ENCODE measurements around the gene NDUFAF7.
"Not testable (repeated sequence)": the region's sequence is repeated elsewhere in the genome, so short reads cannot be mapped to it uniquely, and the experiment has no call there.

Gene NDUFAF7, protein sequence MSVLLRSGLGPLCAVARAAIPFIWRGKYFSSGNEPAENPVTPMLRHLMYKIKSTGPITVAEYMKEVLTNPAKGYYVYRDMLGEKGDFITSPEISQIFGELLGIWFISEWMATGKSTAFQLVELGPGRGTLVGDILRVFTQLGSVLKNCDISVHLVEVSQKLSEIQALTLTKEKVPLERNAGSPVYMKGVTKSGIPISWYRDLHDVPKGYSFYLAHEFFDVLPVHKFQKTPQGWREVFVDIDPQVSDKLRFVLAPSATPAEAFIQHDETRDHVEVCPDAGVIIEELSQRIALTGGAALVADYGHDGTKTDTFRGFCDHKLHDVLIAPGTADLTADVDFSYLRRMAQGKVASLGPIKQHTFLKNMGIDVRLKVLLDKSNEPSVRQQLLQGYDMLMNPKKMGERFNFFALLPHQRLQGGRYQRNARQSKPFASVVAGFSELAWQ

DNA sequence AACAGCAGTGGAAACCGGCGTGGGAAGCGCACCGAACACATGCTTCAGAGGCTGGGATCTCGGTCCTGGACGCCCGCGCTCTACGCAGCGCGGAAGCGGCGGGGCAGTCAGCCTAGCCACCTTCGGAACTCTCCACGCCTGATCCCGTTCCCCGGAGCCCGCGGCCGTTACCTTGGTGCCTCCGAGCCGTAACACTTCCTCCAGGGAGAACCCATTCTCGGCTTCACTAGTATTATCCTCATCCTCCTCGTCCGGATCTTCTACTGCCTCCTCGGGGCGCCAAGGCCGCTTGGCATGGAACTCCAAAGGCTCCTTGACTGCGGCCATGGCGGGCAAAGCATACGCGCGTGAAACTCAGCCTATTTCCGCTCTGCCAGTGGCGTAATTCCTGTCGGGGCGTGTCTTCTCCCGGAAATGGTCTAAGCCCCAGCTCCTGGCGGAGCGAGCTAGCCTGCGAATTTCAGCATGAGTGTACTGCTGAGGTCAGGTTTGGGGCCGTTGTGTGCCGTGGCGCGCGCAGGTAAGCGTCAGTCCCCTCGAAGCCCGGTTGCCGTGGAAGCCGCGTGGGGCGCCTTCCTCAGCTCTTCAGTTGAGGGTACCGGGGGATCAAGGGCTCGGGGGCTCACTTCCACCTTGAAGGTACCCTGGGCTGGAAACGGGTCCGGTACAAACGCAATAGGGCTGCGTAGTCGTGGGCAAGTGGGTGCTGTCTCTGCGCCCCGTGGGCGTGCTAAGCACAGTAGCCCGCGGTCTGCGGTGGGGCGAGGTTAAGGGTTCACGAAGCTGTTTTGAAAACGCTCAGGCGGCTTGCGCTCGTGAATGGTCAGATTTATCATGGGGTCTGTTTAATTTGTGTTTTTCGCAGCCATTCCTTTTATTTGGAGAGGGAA lies at the start of gene NDUFAF7, which contains the start of gene CEBPZ:
TSS of gene NDUFAF7 (plus strand) at position 418 of the 890 bp plus-strand sequence. CDS start at position 466, 48 bp downstream.
TSS of gene CEBPZ (minus strand) at position 356 of the 890 bp plus-strand sequence. CDS start at position 327, 29 bp downstream.
- peak; percentile 83 to 87 (median 87) for DNase-seq (ENCODE audit: low read depth in 2 of 3, low spot score in 1 of 3)

DNA sequence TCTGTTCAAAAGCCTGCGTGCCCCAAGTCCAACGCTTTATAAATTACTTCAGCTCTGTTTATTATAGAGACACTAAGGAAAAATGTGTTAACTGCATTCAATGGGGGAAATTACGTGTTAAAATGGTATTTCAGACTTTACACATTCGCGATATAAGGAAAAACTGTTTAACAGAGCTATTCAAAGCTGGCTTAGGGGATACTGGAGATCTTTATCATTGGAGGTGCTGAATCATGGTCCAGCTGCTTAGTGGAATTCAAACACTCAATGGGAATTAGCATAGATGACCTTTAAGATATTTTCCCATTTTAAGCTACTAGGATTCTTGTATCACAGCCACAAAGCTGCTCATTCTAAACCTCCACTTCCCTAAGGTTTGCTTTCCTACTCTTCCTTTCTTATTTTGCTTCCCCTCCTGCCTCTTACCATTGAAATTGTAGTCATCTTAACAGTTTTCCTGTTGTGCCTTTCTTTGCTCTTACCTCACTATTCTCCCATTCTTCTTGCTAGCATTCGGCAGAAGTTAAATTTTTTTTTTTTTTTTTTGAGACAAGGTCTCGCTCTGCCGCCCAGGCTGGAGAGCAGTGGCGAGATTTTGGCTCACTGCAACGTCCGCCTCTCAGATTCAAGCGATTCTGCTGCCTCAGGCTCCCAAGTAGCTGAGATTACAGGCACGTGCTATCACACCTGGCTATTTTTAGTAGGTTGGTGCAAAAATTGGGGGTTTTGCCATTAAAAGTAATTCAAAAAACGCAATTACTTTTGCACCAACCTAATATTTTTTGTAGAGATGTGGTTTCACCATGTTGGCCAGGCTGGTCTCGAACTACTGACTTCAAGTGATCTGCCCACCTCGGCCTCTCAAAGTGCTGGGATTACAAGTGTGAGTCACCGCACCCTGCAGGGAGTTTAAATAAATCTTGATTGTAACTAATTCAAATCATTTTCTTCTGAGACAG lies 49.5 kb upstream of the NDUFAF7 start:
- DNase-seq (ENCODE audit: low read depth in 2 of 3, low spot score in 1 of 3) = no peak

DNA sequence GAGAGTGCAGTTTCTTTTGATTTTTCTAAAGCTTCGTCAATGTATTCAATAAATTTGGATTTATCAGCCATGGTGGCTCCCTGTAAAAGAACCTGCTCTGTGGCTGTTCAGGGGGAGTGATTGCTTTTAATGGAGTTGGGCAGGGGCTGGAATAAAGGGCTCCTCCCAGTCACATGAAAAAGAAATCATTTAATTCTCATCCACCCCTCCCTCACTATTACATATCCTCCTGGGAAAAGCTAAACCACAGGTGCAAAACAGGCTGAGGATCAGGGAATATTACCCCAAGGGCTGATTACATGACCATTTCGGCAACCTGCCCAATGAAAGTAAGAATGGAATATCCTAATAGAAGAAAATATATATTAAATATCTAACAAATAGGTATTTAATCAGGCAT lies 42.9 kb upstream of the NDUFAF7 start, which contains the start of gene SULT6B1:
TSS of gene SULT6B1 (minus strand) at position 101 of the 400 bp plus-strand sequence. CDS start at position 71, 30 bp downstream.
- no peak for DNase-seq (ENCODE audit: low read depth in 2 of 3, low spot score in 1 of 3)

DNA sequence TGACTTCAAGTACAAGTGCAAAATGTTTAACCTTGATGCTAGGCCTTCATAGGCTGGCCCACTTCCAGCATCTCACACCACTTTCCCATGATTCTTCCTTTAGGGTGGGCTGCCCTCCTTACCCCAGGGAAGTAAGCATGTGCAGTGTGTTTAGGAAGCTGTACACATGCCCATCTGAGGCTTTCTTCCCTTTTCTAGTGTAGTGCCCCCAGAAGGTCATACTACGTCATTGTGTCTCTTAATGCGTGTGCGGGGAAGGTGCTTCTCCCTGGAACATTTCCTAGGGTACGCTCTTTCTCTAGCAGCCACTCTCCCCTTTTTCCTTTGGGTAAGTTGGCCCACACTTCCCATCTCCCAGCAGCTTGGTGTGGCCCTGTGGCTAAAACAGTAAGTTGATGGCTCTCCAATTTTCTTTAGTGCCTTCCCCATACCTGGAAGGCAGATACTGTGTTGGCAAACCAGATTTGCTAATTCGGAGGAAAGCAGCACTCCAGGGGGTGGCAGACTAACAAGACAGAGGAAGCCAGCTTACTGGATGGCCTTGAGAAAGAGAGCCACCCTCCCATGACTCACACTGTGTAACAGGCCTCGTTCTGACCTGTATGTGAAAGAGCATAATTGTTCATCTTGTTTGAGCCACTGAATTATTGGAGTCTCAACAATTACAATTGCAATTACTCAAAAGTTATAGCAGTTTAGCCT lies 41.9 kb upstream of the NDUFAF7 start:
- no peak for DNase-seq (ENCODE audit: low read depth in 2 of 3, low spot score in 1 of 3)

DNA sequence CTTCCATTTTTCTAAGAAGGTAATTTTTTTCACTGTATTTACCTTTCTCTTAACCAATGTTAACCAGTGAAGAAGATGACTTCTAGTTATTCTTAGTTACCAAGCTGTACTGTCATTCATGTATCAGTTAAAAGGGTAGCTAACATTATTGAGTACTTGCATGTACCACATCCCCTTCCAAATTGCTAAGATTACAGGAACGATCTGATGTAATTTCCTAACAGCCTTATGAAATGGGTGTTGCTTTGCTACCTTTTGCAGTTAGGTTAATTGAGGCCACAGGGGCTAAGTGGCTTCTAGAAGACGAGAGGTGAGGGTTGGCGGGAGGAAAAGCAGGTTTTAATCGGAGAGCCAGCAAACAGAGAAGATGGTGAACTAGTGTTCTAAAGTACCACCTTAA lies 41.2 kb upstream of the NDUFAF7 start:
- no peak for DNase-seq (ENCODE audit: low read depth in 2 of 3, low spot score in 1 of 3)

DNA sequence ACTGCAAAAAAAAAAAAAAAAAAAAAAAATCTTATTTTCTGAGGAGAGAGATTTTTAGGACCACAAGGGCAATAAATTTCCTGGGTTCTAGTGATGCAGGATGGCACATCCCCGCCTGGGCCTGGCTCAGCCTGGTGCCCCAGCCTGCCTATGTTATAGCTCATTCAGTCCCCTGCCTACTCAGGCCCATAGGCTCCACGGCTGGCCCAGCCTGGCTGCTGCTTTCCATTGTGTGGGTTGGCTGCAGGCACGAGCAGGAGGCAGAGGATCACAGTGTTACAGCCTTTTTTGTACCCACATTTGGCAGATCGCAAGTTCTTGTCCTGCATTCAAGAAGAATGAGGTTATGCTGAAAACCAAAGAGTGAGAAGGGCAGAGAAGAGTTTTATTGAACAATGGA lies 40.2 kb upstream of the NDUFAF7 start:
- DNase-seq (ENCODE audit: low read depth in 2 of 3, low spot score in 1 of 3) = no peak

DNA sequence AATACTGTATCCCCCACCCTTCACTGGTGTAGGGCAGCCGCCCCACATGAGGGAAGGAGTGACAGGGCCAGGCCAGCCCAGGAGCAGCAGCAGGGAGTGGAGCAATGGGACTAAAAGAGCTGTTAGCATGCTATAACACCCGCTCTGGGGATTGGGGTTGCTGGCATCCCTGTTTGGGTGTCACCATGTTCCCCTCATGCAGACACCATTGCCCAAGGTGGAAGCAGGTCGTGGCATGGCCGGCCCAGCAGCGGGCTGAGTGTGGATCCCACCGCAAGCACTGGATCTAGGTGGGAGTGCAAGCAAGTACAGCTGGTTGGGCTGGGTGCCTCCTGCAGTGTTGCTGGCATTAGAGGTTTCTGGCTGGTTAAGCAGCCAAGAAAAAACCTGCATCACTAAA lies 39.7 kb upstream of the NDUFAF7 start:
- DNase-seq (ENCODE audit: low read depth in 2 of 3, low spot score in 1 of 3) = no peak

DNA sequence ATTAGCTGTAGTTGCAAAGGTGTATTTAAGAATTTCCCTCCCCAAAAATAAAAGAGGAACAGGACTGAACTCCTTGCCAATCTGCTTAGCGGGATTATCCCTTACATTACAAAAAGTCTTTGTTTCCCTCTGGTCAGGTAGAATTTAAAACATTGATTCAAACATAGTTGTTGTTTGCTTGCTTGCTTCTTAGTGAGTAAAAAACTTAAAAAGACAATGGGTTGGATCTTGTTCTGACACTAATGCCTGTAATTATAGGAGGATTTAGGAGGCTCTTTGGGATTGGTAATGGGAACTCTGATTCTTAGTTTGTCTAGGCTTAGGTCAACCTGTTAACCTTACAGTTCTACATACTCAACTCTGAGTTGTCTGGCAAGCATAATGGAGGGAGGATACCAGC lies 38.9 kb upstream of the NDUFAF7 start:
- no peak for DNase-seq (ENCODE audit: low read depth in 2 of 3, low spot score in 1 of 3)

DNA sequence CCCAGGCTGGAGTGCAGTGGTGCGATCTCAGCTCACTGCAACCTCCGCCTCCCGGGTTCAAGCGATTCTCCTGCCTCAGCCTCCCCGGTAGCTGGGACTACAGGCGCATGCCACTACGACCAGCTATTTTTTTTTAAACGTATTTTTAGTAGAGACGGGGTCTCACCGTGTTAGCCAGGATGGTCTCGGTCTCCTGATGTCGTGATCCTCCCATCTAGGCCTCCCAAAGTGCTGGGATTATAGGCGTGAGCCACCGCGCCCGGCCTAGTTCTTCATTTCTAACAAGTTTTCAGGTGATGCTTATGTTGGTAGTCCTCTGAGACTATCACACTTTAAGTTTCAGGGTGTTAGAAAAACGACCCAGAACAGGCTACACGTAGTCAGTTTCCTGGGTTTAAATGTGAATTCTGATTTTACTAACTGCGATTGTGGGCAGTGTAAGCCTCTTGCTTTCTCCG lies 35.6 kb upstream of the NDUFAF7 start:
- DNase-seq (ENCODE audit: low read depth in 2 of 3, low spot score in 1 of 3) = not testable (repeated sequence)

DNA sequence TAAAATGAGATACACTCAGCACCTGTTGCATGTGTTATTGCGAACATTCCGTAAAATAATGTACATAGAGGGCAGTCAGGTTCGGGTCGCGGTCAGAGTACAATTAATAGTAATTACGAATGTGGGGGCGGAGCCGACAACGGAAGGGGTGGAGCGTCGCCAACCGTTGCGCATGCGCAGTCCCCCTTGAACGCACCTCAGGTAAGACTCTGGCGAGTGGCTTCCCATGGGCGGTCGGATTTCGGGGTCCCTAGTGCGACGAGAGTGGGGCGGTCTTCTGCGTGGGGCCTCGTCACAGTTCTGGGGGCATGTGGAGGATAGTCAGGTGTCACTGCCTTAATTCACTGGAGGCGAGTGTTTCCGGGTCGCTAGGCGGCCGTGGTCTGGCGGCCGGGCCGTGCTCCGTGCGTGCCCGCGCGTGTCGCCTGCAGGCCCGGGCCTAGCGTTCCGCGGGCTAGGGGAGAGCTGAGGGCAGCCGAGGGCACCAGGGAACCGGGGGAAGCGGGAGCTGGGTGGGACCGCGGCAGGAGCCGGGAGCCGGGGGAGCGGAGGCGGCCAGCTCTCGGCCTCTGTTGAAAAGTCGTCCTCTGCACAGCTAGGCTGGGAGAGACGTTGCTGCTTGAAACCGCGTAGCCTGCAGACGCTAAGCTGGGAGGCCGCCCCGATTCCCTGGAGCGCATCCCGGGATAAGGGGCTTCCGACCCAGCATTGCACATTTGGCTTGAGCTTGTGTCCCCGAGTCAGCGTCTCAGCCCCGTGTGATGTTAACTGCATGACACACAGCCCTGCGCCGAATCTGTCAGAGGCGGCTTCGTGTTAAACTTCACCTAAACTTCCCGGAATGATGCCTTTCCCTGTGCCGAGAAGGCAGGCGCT lies 34.9 kb upstream of the NDUFAF7 start, which contains the start of gene CEBPZOS:
TSS of gene CEBPZOS (plus strand) at position 177 of the 876 bp plus-strand sequence. CDS start 3,209 bp downstream, outside the sequence.
- peak; percentile 84 to 90 (median 84) for DNase-seq (ENCODE audit: low read depth in 2 of 3, low spot score in 1 of 3)

DNA sequence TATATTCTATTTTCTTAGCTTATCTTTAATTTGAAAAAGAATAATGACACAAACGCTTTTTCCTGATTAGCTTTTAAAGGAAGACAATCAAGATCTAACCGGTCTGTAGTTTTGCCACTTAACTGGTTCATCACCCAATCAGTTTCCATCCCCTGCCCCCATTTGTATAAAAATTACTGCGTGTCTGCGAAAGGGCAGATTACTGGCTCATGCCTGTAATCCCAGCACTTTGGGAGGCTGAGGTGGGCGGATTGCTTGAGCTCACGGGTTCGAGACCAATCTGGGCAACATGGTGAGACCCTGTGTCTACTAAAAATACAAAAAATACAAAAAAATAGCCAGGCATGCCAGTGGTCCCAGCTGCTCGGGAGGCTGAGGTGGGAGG lies 32.8 kb upstream of the NDUFAF7 start:
- no peak for DNase-seq (ENCODE audit: low read depth in 2 of 3, low spot score in 1 of 3)

DNA sequence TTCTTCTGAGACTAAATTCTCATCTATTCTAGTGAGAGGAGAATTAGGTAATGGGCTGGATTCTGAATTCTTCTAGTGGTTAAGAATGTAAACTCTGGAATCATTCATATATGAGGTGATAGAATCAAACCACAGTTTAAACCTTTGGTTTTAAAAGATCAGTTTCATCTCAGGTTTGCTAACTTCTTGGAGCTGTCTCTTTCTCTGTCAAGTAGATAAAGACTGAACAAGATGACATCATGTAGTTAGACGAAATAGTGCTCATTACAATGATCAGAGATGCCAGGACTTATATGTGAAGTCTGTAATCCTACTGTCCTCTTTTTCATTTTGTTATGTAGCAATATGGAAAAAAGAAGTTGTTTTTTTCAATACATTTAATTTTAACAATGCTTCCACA lies 30.2 kb upstream of the NDUFAF7 start:
- no peak for DNase-seq (ENCODE audit: low read depth in 2 of 3, low spot score in 1 of 3)

DNA sequence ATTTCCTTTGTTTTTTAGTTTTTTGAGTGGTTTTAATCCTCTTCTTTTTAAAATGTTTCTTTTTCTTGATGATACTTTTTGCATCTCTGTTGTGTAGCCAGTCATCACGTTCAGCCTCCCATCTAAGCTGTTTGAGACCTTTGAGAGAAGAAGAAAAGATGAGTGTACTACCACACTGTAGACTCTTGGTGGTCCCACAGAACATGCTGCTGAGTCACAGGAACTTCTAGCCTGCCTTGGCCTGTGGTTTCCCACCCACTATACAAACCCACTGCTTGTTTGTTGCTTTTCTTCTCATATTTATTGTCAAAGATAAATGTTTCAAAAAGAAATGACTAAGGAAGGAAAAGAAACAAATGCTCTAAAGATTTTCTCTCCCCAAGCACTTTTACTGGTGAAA lies 29.7 kb upstream of the NDUFAF7 start:
- peak in 1 of 3 donors; percentile 17 for DNase-seq (ENCODE audit: low read depth in 2 of 3, low spot score in 1 of 3)

DNA sequence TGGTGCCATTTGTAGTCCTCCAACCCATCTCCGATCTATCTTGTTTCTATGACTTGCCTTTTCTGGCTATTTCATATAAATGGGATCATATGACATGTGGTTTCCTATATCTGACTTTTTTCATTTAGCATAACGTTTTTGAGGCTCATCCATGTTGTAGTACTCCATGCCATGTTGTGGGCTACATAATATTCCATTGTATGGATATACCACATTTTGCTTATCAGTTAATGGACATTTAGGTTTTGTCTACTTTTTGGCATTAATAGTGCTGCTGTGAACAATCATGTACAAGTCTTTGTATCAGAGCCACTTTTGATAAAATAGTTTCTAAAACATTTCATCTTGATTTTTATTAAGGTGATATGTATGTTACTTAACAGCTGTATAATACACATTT lies 27.8 kb upstream of the NDUFAF7 start:
- no peak for DNase-seq (ENCODE audit: low read depth in 2 of 3, low spot score in 1 of 3)

DNA sequence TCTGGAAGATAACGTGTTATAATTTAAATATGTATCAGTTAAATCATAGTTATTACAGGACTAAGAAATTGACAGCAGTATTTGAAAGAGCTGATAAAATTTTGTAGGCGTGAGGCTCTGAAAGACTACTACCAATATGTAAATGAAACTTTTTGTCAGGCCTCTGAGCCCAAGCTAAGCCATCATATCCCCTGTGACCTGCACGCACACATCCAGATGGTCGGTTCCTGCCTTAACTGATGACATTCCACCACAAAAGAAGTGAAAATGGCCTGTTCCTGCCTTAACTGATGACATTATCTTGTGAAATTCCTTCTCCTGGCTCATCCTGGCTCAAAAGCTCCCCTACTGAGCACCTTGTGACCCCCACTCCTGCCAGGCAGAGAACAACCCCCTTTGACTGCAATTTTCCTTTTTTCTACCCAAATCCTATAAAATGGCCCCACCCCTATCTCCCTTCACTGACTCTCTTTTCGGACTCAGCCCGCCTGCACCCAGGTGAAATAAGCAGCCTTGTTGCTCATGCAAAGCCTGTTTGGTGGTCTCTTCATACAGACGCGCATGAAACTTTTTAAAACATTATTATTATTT lies 26.3 kb upstream of the NDUFAF7 start:
- DNase-seq (ENCODE audit: low read depth in 2 of 3, low spot score in 1 of 3) = not testable (repeated sequence)

DNA sequence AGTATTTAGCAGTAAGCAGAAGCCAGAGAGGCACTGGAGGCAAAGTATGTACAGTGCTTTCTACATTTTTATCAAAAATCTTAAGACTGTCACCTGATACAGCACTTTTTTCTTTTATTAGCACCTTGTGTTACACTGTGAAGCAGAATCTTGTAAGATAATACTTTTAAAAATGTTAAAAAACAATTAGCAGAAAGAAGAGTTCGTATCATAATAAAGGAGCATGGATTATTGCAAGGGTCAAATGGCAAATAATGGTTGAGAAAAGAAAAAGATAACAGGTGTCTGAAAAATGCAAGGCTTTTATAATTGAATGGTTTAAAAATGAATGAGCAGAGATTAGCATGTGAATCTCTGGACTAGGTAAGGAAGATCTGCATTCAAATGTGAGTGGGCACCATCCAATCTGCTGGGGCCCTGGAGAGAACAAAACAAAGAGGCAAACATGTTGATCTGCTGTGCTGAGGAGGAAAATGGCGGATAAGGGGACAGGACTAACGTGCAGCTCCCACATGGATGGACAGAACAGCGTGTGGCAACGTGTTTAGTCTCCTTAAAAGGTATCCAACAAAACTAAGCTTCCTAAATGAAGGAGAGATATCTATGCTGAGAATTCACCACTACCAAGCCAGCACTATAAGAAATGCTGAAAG lies 25.6 kb upstream of the NDUFAF7 start:
- no peak for DNase-seq (ENCODE audit: low read depth in 2 of 3, low spot score in 1 of 3)

DNA sequence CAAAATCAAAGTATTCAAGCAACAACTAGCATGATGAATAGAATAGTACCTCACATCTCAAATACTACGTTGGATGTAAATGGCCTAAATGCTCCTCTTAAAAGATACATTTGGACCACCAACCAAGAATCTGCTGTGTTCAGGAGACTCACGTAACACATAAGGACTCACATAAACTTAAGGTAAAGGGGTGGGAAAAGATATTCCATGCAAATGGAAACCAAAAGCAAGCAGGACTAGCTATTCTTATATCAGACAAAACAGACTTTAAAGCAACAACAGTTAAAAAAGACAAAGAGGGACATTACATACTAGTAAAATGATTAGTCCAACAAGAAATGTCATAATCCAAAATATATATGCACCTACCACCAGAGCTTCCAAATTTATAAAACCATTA lies 24.7 kb upstream of the NDUFAF7 start:
- DNase-seq (ENCODE audit: low read depth in 2 of 3, low spot score in 1 of 3) = not testable (repeated sequence)

DNA sequence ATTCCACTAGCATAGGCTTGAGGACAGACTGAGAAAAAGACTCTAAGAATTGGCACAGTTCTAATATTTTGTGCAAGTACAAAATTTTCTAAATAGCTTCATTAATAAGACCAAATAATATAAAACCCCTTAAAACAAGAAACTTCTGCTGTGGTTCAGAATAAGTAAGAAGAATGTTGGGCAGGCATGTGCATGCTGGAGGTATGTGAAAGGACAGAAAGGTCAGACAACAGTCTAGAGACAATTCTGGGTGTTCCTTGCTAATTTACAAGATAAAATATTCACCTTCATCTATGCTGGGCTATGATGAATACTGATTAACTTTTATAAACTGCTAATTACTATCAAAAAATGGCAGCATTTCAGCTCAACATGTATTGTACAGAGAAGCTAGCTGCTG lies 20.2 kb upstream of the NDUFAF7 start:
- no peak for DNase-seq (ENCODE audit: low read depth in 2 of 3, low spot score in 1 of 3)
